Ramos (cell line): Measurements from ENCODE around the gene UBE2I.

Source experiments
- in situ Hi-C: fragments of 300-500 bp; cut with MboI; formaldehyde crosslinking; loops from one replicate; pipeline ENCODE4 v1.14.3; 2022; ENCODE audit warnings: low sequenced_read_pairs; ENCODE audit not compliant: unreplicated experiment

UBE2I gene

DNA sequence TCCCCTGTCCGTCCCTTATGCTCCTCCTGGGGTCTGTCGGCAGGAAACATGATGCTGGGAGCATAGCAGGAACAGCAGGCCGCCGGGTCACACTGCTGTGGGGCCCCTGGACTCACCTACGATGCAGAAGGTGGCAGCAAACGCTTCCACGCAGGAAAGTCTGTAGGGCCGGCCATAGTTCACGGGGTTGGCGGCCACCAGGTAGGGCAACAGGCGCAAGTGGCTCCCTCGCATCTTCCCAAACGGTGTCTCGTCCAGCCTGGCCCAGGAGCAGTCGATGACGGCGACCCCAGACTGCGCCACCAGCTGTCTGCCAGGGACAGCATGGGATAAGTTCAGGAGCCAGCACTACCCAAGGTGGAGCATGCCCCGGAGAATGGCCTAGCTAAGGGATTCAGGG, 41.3 kb downstream of the UBE2I start:
- in situ Hi-C loops = no loop called here

DNA sequence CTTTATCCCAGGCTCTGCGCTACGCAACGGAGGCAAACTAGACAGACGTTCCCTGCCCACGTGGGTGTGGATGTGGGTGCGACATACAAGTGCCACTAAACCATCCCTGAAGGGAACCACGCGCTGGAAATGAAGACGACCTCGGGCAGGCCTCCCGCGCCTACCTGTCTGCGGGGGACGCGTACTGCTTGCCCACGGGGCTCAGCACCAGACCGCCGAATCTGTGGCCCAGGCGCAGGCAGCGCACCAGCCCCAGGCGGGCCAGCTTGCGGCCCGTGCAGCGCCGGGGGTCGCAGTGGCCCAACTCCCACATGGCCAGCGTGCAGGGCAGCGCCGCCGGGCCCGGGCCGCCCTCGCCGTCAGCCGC, 41.8 kb downstream of the UBE2I start:
- in situ Hi-C loops = no loop called here

DNA sequence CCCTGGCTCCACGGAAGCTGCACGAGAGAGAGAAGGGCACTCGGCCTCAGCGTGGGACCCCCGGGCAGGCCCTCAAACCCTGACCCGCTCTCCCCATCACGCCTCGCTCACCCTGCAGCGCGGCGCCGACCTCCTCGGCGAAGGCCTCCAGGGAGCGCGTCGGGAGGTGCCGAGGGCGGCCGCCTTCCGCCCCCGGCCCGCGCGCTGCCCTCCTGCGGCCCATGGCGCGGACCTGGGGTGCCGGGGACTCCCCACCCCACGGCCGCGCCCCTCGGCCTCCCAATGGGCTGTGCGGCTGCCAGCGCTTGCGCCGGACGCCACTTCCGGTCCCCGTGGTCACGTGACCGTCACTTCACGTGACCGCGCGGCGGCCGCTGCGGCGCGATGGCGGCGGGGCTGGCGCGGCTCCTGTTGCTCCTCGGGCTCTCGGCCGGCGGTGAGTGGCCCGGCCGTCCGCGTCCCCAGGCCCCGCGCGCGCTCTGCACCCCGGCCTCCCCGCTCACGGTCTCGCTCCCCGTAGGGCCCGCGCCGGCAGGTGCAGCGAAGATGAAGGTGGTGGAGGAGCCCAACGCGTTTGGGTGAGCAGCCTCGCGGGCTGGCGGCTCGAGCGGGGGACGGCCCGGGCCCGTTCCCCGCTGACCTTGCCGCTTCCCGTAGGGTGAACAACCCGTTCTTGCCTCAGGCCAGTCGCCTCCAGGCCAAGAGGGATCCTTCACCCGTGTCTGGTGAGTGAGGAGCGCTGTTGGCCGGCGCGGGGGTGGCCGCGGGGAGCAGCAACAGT, 42.3 kb downstream of the UBE2I start, which contains the start of the genes GNPTG and TSR3:
Gene GNPTG (plus strand): TSS at position 350 of the 781 bp plus-strand sequence. CDS start 35 bp downstream, at position 385.
Gene TSR3 (minus strand): TSS at position 297 of the 781 bp plus-strand sequence. CDS start 74 bp downstream, at position 223.
- in situ Hi-C loops = no loop called here

DNA sequence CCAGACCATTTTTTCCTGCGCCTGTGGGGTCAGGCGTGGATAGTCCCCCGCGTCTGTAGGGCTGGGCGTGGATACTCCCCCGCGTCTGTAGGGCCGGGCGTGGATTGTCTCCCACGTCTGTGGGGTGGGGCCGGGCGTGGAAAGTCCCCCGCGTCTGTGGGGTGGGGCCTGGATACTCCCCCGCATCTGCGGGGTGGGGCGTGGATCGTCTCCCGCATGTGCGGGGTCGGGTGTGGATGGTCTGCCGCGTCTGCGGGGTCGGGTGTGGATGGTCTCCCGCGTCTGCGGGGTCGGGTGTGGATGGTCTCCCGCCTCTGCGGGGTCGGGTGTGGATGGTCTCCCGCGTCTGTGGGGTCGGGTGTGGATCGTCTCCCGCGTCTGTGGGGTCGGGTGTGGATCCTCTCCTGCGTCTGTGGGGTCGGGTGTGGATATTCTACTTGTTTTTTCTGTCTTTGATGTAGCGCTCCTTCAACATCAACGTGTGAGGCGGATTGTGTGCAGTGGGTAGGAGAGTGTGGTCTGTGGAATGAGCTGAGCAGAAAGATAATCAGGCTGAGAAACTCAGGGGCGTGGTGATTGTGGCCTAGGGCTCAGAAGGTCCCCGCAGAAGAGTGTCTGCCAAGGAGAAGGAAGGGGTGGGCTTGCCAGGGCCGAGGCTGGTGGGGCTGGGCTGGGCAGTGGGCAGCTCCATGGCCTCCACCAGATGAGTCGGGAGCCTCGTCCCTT, 45.5 kb downstream of the UBE2I start:
- in situ Hi-C loops = no loop called here

DNA sequence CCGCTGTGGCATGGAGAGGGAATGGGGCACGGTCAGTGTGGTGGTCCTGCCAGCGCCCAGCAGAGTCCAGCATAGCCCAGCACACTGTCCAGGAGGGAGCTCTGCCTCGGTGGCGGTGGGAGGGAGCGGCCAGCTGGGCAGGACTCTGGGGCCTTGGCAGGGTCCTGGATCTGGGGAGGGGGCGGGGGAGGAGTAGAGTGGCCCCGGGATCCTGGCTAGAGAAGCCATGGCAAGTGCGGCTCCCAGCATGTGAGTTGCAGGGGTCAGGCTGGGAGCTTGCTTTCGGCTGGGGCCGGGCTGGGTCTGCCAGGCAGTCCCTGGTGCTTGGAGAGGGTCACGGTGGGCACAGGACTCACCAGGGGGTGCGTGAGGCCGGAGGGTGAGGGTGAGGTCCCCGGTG, 46.2 kb downstream of the UBE2I start:
- in situ Hi-C loops = no loop called here

DNA sequence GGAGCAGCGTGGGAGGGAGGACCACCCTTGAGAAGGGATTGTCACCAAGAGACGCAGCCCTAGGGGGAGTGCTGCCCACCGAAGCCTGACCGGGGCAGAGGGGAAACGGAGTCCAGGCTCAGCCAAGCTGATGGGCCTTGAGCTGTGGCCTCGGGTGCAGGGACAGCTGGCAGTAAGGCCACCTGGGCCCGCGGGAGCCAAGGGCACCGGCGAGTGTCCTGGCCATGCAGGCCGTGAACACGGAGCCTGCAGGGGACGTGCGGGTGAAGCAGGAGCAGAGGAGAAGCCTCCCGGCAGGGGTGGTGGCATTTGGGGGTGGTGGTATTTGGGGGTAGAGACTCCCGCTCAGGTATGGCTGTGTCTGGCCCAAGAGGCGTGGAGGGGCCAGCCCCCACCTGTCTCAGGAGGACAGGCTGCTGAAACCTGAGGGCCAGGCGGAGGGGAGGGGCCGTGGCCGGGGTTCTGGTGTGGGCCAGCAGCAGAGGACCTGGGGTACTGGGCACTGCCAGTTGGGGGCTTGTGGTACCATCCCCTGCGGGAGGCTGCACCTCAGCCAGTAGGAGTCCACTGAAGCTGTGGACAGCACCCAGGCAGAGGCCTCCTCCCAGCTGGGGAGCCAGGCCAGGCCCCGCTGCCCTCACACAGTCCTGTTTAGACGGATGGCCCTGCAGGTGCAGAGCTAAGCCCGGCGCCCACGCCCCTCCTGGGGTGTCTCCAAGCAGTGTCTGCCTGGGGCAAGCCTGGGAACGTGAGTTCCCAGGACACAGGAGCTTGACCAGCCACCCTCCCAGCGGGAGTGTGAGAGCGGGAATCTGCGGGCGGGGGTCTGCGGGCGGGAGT, 46.8 kb downstream of the UBE2I start:
- in situ Hi-C loops = no loop called here

DNA sequence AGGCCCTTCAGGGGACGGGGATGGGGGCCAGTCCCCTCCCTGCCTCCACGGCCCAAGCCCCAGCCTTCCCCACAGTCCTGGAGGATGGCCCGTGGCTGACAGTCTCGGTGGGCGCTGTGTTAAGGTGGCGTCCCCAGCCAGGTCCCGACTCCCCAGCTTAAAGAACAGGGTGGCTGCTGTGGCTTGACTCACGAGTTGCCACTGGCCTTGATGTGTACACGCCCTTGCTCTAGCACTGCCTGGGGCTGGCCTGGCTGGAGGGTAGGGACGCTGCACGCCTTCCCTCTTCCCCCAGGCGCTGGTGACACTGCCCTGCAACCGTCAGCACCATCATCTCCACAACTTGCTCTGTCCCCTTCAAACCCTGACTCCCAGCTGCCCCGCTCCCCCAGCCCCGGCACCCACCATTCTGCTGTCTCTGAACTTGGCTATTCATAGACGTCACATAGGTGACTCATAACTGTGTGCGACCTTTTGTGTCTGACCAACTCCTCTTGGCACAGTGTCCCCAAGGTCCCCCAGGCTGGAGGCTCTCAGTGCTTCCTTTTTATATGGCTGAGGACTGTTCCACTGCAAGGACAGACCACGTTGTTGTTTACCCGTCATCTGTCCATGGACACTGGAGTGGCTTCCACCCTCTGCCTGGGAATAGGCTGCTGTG, 48.6 kb downstream of the UBE2I start:
- in situ Hi-C loops = no loop called here

DNA sequence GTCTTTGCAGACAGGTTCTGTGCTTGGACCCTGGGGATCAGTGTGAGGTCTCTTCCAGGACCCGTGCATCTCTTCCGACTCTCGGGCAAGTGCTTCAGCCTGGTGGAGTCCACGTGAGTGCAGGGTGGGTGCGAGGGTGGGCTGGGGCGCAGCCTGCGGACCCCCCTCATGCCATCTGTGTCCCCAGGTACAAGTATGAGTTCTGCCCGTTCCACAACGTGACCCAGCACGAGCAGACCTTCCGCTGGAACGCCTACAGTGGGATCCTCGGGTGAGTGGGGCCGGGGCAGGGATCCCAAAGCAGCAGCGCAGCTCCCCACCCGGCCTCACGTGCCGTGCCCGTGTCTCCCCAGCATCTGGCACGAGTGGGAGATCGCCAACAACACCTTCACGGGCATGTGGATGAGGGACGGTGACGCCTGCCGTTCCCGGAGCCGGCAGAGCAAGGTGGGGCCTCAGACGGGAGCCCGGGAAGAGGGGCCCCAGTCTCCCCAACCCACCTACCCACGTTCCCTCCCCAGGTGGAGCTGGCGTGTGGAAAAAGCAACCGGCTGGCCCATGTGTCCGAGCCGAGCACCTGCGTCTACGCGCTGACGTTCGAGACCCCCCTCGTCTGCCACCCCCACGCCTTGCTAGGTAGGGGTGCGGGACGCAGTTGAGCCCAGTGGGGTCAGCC, 52.4 kb downstream of the UBE2I start:
- in situ Hi-C loops = no loop called here

DNA sequence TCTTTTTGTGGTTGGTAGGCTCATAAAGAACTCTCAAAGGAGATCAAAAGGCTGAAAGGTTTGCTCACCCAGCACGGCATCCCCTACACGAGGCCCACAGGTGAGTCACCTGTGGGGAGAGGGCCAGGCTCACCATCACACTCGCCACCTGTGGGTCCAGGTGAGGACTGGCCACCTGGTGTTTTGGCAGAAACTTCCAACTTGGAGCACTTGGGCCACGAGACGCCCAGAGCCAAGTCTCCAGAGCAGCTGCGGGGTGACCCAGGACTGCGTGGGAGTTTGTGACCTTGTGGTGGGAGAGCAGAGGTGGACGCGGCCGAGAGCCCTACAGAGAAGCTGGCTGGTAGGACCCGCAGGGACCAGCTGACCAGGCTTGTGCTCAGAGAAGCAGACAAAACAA, 53.4 kb downstream of the UBE2I start:
- in situ Hi-C loops = no loop called here

DNA sequence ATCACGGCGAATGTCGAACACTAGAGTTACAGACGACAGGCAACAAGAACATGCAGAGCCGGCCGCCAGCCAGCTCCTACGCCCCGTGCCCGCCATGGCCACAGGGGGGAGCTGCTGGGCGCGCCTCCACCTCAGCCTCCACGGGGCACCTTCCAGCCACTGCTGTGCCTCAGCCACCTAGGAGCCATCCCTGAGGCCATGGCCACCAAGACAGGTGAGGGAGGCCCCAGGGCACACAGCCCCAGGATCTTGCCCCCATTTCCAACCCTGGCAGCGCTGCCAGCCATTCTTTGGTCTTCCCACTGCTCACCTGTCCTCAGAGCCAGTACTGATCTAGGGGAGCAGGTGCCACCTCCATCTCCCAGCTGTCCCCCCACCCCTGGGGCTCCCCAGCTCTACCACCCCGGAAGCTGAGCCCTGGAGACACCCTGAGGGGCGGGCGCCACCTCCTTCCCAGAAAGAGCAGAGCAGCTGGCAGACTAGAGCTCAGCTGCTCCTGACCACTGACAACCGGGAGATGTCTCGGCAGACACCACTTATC, 54.1 kb downstream of the UBE2I start:
- in situ Hi-C loops = no loop called here

DNA sequence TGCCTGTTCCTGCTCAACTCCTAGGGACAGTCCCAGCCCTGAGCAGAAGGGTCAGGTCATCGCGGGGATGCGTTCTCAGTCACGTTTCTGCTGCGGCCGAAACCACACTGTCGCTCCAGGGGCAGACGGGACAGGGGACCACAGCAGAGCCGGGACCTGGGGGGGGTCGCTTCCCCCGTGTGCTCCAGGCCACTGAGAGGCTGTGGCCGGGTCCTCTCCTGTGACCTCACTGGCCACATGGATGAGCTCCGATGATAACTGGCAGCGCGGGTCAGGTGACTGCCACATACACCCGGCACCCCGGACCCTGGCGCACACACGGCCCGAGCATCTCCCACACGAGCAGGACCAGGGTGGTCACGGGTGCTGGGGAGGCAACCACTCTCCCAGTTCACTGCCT, 55.1 kb downstream of the UBE2I start:
- in situ Hi-C loops = no loop called here

DNA sequence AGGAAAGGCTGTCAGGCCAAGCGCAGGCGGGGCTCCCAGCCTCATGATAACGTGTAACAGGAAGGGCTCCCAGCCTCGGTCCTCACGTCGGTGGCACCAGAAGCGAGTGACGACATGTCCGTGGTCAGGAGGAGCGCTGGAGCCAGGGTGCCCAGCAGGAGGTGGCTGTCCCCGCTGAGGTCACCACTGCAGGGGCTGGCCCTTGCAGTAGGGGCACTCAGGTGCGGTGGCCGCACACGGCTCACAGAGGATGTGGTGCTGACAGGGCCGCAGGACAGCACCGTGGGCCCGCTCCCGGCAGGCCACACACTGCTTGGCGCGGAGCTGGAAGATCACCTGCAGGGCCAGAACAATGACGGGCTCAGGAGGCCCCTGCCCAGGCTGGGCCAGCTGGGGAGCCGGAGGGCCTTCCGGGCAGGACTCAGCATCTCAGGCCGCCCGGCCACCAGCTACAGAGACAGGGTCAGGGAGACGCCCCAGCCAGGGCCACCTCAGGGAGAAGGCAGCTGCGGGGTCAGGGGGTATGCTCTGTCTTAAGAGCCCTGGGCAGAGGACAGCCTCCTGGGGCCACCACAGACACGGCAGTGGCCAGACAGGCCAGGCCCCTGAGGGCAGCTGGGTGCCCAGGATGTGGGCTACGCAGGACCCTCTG, 56.8 kb downstream of the UBE2I start:
- in situ Hi-C loops = no loop called here

DNA sequence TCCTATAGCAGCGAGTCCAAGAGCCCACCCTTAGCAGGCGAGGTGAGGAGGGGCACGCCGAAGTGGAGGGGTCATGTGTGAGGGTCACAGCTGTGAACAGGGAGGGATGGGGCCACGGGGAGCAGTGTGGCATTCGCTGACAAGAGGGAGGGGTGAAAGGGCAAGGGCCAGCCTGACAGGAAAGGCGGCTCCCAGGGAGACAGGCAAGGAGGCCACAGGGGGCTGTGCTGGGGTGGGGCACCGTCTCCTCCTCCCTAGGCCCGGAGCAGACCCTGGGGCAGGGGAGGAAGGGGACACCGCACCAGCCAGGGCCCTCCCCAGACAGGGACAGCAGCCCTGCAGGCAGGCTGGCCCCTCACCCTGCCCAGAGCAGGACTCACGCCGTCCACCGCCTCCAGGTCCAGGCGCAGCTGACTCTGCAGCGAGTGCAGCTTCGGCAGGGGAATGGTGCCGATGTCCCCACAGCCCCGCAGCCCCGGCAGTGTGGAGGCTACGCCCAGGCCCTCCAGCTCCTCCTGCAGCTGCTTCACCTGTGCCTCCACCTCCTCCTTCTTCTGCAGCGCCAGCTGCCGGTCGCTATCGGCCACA, 57.4 kb downstream of the UBE2I start:
- in situ Hi-C loops = no loop called here

DNA sequence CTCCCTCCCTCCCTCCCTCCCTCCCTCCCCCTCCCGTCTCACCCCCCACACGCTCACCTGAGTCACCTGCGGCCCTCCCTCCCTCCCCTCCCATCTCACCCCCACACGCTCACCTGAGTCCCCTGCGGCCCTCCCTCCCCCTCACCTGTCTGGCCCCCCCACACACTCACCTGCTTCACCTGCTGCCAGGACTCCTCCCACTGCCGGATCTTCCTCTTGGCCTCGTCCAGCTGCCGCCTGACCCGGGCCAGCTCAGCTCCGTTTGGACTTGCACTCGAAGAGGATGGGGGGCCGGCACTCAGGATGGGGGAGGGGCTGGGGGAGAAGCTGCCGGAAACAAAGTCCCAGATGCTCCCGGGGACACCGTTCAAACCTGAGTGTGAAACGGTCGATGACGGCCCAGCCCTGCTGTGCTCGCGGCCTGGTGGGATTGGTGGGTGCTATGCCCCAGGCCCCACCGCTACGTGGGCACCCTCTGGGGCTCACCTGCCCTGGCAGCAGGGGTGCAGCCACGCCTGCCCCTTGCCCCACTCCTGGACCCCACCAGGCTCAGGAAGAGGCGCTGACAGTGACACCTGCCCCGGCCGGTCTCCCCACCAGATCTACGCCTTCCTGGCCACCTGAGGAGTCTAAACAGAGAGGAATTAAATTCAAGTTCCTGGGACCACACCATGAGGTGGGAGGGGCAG, 58.2 kb downstream of the UBE2I start:
- in situ Hi-C loops = no loop called here

DNA sequence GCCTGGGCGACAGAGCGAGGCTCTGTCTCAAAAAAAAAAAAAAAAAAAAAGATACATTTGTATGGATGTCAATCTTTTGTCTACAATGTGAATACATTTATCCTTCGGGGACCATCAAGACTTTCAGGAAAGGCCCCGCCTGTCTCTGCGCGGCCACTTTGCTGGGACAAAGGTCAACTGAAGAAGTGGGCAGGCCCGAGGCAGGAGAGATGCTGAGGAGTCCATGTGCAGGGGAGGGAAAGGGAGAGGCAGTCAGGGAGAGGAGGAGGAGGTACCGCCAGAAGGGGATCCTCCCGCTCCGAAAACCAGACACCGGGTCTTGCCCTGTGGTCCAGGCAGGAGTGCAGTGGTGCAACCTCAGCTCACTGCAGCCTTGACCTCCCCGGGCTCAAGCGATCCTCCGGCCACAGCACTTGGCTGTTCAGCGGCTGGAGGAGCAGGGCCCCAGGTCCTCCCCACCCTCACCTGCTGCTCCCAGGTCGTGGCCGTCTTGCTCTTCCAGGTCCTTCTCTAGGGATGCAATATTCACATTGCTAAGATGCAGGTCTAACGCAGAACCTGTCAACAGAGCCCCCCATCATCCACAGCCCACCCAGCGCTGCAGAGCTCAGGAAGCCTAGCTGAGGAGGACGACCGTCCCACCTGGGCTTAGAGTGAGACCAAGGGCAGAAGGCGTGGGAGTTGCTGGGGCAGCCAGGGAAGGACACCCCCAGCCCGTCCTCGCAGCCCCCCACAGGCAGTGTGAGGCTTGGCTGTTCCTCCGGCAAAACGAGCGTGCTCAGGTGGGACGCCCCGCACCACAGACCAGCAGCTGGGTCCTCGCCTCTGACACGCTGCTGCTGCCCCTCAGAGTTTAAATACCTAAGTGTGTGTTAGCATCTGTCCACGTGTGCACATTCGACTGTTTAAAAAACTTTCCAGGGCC, 61.9 kb downstream of the UBE2I start:
- in situ Hi-C loops = no loop called here

DNA sequence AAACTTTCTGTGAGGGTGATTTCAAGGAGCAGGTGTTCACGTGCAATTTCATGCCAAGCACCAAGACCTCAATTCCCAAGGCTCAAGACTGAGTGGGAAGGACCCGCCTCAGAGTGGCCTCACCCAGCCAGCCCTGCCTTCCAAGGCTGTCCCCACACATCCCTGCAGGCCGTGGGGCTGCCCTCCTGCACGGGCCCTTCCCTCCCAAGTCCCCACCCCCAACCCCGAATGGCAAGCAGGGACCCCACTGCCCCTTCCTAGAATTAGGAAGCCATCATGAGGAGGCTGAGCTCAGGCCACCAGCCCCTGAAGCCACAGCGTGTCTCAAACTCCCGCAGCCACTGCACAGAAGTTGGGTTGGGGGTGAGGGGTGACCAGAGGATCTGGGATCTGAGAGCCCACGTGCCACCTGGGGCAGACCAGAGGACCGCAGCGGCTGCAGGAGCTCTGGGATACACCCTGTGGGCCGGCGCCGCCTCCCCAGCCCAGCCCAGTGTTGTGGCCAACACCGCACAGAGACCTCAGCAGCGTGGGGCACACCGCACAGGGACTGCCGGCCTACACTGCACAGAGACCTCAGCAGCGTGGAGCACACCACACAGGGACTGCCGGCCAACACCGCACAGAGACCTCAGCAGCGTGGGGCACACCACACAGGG, 63.0 kb downstream of the UBE2I start:
- in situ Hi-C loops = no loop called here
